ENCODE results near the gene OR10D3. TPM values are rescaled to one million over a fixed set of nuclear protein-coding genes. Genes with fewer than 3 reads are reported as not detected.

Gene OR10D3
- total RNA-seq, 1 experiment from 2014 or later: not detected

DNA sequence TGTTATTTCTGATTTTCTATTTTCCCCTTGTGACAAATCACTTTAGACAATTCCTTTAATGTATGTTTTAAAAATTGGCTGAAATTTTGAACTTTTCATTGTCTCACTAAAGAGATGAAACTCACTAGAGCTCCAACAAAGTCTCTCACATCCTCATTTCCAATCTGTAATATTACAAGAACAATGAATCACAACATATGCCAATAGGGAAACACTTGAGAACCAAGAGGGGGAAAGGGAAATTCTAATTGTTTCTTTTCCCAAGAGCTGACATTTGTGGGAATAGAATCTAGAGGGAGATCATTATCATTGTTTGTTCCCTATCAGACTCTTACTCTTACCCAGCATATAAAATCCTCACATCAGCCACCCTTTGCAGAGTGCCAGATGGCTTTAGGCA is 28.2 kb downstream of the OR10D3 start:
- CTCF ChIA-PET: no interaction called here
- POLR2A ChIA-PET: no interaction called here
- no peak overlapping the region for H3K9ac ChIP-seq (ENCODE audit: low read length)
- intact Hi-C loops (cut with micrococcal nuclease): no loop called here
- H3K4me3 ChIP-seq (replicated peaks in 1 of 2; ENCODE audit: low read depth in 1 of 2, low read length in 2 of 2): no peak overlapping the region
- ATAC-seq (no peak), DNase-seq (ENCODE audit: low read depth, low spot score) (no peak)
- no peaks in the 10 kb centered on the region for H3K79me2 ChIP-seq (ENCODE audit: insufficient read depth, low read length)
- H4K20me1 ChIP-seq (ENCODE audit: insufficient read depth): no peaks in the 10 kb centered on the region
- no TSS peak for BruUV-seq (replicated peaks)
- no peak overlapping the region for H3K4me2 ChIP-seq (ENCODE audit: low read length)
- H2AFZ ChIP-seq (ENCODE audit: low read depth, low read length, poor library complexity, severe bottlenecking): no peak overlapping the region
- no peaks in the 10 kb centered on the region for H3K9me3 ChIP-seq (ENCODE audit: control insufficient read depth in 1 of 2, insufficient read depth in 1 of 2, low read depth in 1 of 2, low read length in 2 of 2)
- no peaks in the 10 kb centered on the region for H3K4me1 ChIP-seq (ENCODE audit: control insufficient read depth in 1 of 2, insufficient read depth in 2 of 2, low read length in 2 of 2)
- H3K9me2 ChIP-seq (ENCODE audit: insufficient read depth): no peaks in the 10 kb centered on the region
- no peak for TF ChIP-seq SRF (IDR thresholded peaks at IDR 0.05; ENCODE audit: low read depth)
- no peak for TF ChIP-seq YY1 (IDR thresholded peaks at IDR 0.05; ENCODE audit: extremely low read depth, insufficient replicate concordance, low read depth, low read length)
- no peak for TF ChIP-seq EGR1 (IDR thresholded peaks at IDR 0.05; ENCODE audit: low read depth)
- TF ChIP-seq, protein P1, sequence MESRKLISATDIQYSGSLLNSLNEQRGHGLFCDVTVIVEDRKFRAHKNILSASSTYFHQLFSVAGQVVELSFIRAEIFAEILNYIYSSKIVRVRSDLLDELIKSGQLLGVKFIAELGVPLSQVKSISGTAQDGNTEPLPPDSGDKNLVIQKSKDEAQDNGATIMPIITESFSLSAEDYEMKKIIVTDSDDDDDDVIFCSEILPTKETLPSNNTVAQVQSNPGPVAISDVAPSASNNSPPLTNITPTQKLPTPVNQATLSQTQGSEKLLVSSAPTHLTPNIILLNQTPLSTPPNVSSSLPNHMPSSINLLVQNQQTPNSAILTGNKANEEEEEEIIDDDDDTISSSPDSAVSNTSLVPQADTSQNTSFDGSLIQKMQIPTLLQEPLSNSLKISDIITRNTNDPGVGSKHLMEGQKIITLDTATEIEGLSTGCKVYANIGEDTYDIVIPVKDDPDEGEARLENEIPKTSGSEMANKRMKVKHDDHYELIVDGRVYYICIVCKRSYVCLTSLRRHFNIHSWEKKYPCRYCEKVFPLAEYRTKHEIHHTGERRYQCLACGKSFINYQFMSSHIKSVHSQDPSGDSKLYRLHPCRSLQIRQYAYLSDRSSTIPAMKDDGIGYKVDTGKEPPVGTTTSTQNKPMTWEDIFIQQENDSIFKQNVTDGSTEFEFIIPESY (IDR thresholded peaks at IDR 0.05; ENCODE audit: extremely low read depth, insufficient replicate concordance, low read length): no peak
- peaks cover 24% of the 10 kb centered on the region for H3K27me3 ChIP-seq (ENCODE audit: insufficient read depth, low read length)
- H3K27ac ChIP-seq (ENCODE audit: low read depth, low read length): no peak overlapping the region
- RAD21 ChIA-PET (ENCODE audit: low non-redundant PET in 1 of 2, low total read pairs in 2 of 2, uncharacterized antibody in 2 of 2, unreplicated experiment in 2 of 2): no interaction called here
- no peaks in the 10 kb centered on the region for H3K36me3 ChIP-seq (ENCODE audit: control insufficient read depth in 1 of 2, insufficient read depth in 2 of 2, low read length in 2 of 2)

DNA sequence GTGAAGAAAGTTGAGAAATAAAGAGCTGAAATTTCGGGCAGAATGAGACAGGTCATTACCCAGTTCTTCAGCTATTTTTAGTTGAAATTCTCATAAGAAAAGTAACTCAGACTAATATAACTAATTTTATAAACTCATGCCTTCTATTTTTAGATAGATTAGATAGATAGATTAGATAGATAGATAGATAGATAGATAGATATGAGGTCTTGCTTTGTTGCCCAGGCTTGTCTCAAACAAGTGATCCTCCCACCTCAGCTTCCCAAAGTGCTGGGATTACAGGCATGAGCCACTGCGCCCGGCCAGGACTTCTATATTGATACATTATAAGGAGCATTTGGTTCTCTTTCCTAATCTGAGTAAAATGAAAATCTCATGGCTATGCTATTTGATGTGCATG is 30.9 kb downstream of the OR10D3 start:
- Histone ChIP-seq H3K36me3 (ENCODE audit: control insufficient read depth in 1 of 2, insufficient read depth in 2 of 2, low read length in 2 of 2) (no peaks in the 10 kb centered on the region), H3K9ac (ENCODE audit: low read length) (no peak overlapping the region), H3K4me1 (ENCODE audit: control insufficient read depth in 1 of 2, insufficient read depth in 2 of 2, low read length in 2 of 2) (no peaks in the 10 kb centered on the region), H3K4me3 (replicated peaks in 1 of 2; ENCODE audit: low read depth in 1 of 2, low read length in 2 of 2) (no peak overlapping the region), H3K4me2 (ENCODE audit: low read length) (no peak overlapping the region), H3K27ac (ENCODE audit: low read depth, low read length) (no peak overlapping the region), H3K9me3 (ENCODE audit: control insufficient read depth in 1 of 2, insufficient read depth in 1 of 2, low read depth in 1 of 2, low read length in 2 of 2) (no peaks in the 10 kb centered on the region), H3K79me2 (ENCODE audit: insufficient read depth, low read length) (no peaks in the 10 kb centered on the region), H4K20me1 (ENCODE audit: insufficient read depth) (no peaks in the 10 kb centered on the region), H3K27me3 (ENCODE audit: insufficient read depth, low read length) (peaks cover 7% of the 10 kb centered on the region), H3K9me2 (ENCODE audit: insufficient read depth) (no peaks in the 10 kb centered on the region), H2AFZ (ENCODE audit: low read depth, low read length, poor library complexity, severe bottlenecking) (no peak overlapping the region)
- intact Hi-C loops (cut with micrococcal nuclease): no loop called here
- ChIA-PET RAD21 (ENCODE audit: low non-redundant PET in 1 of 2, low total read pairs in 2 of 2, uncharacterized antibody in 2 of 2, unreplicated experiment in 2 of 2) (no interaction called here), POLR2A (no interaction called here), CTCF (no interaction called here)
- no TSS peak for BruUV-seq (replicated peaks)
- no peak for ATAC-seq
- no peak for DNase-seq (ENCODE audit: low read depth, low spot score)
- TF ChIP-seq FOSL1 (IDR thresholded peaks at IDR 0.05; ENCODE audit: low read depth): no peak
- TF ChIP-seq, protein P2, sequence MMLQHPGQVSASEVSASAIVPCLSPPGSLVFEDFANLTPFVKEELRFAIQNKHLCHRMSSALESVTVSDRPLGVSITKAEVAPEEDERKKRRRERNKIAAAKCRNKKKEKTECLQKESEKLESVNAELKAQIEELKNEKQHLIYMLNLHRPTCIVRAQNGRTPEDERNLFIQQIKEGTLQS (IDR thresholded peaks at IDR 0.05): no peak
